Posterior vena cava (tissue), 2 donors: ENCODE data around the gene MAGEA8. TPM values are rescaled to one million over a fixed set of nuclear protein-coding genes. Genes with fewer than 3 reads are reported as not detected.

Experiments used
- total RNA-seq, 2 donors: library from RNA; stranded (reverse); fragmentation: NEBNext Ultra II Directional; extraction: Animal tissue kit (Norgen Biotek cat#: 25700); gene quantifications; one replicate each; pipeline ENCODE4 v1.2.1, GENCODE V29; 2021
- donor health status: DM: yes; HTN: yes; CAD: no.
- donor health status: DM: yes; HTN: yes; CAD: no.

MAGEA8 gene
- total RNA-seq, 2 donors from 2014 or later, result not detected

Other genes starting within 250 kb of the MAGEA8 start
- 10 to 100 TPM; 20.8 to 22.1 TPM for gene TMEM185A, start 249.4 kb upstream of the MAGEA8 start, total RNA-seq
- gene MAGEA11, start 169.1 kb upstream of the MAGEA8 start, total RNA-seq, result not detected
- gene HSFX1, start 107.1 kb upstream of the MAGEA8 start, total RNA-seq, result 1 to 10 TPM; 1.0 to 1.4 TPM
- not detected for gene MAGEA9, start 99.3 kb upstream of the MAGEA8 start, total RNA-seq
- gene HSFX4, start 48.4 kb downstream of the MAGEA8 start, total RNA-seq, result not detected
- gene EOLA2, start 57.3 kb downstream of the MAGEA8 start, total RNA-seq, result 10 to 100 TPM; 21.5 to 23.0 TPM